ENCODE data around the gene CDC42.

The CDC42 gene

DNA sequence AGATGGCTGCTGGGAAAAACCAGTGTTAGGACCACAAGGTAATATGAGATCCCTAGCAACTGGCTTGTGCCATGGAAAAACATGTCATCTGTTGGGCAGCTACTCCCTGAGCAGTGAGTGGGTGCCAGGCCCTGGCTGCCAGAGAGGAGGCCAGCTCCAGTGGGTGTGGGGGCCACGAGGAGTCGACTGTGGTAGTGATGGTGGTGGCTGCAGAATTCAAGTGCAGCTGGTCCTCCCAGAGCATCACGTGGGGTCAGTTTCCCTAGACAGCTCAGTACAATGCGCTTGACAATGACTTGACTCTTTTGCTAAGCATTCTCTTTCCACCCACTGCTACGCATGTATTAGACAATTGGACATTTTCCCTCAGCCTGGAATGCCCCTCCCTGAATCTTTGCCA, 14.5 kb upstream of the CDC42 start:
- DNase-seq (ENCODE audit: low spot score), result no peak

DNA sequence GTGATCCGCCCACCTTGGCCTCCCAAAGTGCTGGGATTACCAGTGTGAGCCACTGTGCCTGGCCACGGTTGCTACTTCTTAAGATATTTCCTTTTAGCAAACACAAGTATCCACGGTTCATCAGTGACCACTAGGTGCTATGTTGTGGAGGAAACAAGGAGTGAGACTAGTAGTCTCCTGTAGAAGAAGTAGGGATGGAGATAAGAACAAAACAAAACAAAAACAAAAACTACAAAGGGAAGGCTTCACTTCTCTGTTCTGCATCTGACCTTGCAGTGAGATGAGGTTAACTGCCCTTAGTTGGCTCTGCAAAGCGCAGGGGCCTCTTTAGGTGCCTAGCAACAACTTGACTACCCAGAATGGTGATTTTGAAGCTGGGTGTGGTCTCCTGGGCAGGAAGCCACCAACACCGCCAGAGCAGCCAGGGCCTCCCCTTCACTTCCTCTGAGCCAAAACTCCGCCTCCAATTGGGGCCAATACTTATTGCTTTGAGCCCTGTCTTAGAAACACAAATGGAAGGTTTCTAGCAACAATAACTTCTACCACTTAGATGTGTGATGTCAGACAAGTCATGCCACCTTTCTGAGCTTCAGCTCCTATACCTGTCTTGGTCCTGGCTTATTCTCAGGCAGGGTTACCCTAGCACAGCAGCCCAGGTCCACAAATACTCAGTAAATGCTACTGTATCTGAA, 12.8 kb upstream of the CDC42 start:
- DNase-seq (ENCODE audit: low spot score), result peak; percentile 95

DNA sequence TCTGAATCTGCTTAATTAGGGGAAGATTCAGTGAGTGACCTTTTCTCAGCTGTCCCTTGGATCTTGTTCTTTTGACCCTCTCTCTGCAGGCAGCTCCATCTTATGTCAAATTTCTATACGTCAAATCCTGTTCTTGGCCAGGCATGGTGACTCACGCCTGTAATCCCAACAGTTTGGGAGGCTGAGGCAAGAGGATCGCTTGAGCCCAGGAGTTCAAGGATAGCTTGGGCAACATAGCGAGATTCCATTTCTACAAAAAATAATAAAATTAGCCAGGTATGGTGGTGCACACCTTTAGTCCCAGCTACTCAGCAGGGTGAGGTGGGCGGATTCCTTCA, 12.3 kb upstream of the CDC42 start:
- DNase-seq (ENCODE audit: low spot score), result no peak

DNA sequence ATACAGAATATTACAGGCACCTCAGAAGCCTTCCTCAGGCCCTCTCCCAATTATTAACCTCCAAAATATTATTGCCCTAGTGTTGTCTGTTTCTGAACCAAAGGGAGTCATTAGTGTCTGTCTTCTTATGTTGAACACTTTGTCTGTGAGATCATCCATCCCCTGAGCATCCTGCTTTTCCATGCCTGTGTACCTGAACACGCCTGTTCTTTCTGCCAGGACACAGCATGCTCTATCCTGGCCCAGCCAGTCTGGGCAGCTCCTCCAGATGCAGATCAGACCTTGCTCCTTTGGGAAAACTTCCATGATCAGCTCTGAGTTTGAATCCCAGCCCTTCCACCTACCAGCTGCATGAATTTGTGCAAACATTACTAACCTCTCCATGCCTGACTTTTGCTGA, 11.0 kb upstream of the CDC42 start:
- DNase-seq (ENCODE audit: low spot score), result no peak

DNA sequence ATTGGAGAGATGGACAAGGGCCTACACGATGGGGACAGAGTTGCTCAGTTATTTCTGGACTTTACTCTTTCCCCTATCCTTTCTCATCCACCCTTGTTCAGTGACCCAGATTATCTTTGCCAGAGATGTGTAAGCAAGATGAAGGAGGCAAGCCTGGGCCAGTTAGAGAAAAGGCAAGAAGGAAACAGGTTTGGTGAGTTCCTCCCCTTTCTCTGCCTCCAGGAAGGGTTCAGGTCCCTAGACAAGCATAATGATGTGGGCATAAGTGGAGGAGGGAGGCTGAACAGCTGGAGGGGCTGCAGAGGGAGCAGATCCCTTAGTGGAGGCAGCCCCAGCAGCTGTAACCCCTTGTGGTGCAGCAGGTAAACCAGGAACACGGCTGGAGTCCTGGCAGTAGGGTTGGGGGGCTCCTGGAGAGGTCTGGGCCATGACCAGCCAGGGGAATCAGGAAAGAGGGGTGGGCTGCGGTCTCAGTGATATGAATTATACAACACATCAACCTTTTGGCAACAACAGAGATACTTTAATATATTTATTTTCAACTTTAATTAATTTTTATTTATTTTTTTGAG, 9.2 kb upstream of the CDC42 start:
- no peak for DNase-seq (ENCODE audit: low spot score)

DNA sequence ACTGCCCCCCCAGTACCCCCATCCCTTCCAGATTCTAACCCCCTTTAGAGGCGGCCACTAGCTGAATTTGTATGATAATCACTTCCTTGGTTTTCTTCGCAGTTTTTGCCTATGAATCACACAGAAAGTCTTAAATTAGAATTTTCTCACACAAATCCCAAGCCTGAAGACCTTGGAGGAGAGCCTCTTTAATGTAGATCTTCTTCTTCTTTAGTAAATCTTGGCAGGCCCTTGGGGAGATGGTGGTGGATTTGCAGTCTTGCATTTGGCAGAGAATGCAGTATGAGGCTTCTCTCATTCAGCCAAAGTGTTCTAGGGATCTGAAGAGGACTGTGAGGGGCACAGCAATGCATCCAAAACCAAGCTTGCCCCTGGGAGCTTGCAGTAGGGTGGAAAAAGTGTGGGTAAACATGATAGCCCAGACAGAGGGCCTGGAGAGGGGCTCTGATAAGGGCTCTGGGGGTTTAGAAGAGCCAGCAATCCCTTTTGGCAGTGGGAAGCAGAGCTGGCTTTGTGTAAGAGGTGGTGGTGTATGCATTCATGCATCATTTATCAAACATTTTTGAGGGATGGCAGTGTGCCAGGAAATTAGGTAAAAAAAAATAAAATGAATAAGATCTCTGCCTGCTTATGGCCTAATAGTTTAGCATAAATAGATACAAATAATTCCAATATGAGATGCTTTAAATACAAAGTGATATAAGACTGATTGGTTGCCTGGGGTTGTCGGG, 7.7 kb upstream of the CDC42 start:
- no peak for DNase-seq (ENCODE audit: low spot score)

DNA sequence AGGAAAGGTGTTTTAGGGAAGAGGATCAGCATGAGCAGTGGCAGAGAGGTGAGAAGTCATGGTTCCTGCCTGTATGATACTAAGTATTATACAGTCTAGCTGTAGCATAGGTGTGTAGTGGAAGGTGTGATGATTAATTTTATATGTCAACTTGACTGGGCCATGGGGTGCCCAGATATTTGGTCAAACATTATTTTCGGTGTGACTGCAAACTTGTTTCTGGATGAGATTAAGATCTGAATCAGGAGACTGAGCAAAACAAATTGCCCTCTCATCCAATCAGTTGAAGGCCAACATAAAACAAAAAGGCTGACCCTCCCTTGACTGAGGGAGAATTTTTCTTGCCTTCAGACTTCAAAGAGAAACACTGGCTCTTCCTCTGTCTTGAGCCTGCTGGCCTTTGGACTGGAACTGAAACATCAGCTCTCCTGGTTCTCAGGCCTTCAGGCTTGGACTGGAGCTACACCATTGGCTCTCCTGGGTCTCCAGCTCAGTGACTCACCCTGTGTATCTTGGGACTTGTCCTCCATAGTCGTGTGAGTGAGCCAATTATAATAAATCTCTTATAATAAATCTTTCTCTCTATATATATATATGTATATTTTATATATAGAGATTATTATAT, 6.8 kb upstream of the CDC42 start:
- no peak for DNase-seq (ENCODE audit: low spot score)

DNA sequence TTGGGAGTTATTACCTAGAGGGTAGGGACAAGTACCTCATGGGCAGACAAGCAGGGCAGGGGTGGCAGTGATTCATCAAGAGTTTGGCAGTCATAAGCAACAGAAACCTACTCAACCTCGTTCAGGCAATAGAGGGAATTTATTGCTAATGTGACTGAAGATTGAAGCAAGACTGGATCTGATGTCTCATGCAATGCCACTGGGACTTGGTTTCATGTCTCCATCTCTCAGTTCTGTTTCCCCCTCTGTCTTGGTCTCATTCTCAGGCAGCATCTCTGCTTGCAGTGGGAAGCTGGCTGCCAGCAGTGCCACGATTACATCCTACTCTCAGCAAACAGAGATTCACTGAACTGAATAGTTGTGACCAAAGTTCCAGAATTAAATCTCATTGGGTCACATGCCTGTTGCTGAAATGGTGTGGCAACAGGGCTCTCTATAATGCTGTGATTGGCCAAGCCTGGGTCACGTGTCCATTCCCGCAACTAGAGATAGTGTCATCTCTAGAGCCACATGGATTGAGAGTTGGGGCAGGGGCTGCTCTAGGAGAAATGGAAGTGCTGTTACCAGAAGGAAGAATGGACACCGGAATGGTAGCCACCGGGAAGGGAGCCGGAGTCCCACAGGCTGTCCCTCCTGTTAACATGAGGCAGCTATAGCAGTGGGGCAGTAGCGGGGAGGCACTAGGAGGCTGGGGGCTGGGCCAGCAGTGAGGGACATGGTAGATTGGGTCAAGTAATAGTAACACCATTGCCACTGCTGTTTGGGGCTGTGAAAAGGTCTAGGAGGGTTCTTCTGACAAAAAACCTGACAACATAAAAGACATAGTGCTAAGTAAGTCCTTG, 3.9 kb upstream of the CDC42 start:
- no peak for DNase-seq (ENCODE audit: low spot score)

DNA sequence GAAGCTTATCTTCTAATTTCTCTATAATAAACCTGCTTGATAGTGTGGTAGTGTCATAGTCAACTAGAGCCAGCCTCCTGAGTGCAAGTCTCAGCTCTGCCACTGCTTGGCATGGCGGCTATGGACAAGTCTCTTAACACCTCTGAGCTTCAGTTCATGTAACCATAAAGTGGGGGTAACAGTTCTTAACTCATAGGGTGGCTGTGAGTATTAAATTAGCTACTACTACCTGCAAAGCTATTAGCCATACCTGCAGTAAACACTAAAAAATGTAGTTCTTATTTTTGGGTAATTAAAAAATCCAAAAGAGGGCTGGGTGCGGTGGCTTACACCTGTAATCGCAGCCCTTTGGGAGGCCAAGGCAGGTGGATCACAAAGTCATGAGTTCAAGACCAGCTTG, 2.2 kb upstream of the CDC42 start:
- DNase-seq (ENCODE audit: low spot score), result no peak

DNA sequence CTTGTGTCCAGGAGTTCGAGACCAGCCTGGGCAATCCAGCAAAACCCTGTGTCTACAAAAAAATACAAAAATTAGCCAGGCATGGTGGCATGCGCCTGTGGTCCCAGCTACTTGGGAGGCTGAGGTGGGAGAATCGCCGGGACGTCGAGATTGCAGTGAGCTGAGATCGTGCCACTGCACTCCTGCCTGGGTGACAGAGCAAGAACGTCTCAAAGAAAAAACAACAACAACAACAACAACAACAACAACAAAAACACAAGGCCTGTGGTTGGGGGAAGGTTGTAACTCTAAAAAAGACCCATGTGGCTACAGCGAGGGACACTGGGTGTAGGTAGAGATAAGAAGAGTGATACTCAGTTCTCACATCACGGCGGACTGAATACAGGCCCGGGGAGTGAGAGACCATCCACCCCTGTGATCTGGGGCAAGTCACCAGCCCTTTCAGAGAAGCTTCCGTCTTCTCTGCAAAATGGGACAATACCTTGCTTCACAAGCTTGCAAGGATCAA, 848 bp upstream of the CDC42 start:
- no peak for DNase-seq (ENCODE audit: low spot score)

DNA sequence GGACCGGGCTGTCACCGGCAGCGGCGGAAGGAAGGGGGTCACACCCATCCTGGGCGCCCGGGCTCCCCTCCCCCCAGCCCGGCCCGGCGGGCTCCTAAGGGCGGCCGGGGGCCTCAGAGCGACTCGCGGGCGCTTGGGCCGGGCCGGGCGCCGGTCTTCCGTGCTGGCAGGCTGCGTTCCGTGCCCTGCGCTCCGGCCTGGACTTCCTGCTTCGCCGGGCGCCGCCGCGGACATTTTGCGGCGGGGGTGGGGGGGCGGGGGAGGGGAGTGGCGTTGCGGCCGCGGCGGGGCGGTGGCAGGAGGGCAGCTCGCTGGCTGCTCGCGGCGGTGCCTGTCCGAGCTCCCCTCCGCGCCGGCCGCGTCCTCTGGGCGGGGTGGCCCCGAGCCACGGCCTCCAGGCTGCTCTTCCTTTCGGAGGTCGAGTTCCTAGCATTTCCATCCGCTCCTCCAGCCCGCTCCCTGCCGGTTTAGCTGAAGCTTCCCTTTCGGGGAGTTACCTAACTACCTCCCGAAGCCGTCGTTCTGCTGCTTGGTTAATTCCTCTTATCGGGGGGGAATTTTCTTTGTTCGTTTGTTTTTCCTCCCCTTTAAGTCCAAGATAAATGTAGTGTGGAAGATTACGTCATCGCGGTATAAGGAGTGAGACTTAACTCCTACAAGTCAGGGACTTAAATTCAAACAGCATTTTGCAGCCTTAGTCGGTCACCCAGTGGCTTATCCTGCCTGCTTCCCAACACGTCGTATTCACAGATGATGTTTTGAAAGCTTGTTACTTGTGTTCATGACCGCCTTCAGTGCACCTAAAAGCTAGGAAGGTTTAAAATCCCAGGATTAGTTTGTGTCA, 730 bp downstream of the CDC42 start:
- DNase-seq (ENCODE audit: low spot score), result peak; percentile 35

DNA sequence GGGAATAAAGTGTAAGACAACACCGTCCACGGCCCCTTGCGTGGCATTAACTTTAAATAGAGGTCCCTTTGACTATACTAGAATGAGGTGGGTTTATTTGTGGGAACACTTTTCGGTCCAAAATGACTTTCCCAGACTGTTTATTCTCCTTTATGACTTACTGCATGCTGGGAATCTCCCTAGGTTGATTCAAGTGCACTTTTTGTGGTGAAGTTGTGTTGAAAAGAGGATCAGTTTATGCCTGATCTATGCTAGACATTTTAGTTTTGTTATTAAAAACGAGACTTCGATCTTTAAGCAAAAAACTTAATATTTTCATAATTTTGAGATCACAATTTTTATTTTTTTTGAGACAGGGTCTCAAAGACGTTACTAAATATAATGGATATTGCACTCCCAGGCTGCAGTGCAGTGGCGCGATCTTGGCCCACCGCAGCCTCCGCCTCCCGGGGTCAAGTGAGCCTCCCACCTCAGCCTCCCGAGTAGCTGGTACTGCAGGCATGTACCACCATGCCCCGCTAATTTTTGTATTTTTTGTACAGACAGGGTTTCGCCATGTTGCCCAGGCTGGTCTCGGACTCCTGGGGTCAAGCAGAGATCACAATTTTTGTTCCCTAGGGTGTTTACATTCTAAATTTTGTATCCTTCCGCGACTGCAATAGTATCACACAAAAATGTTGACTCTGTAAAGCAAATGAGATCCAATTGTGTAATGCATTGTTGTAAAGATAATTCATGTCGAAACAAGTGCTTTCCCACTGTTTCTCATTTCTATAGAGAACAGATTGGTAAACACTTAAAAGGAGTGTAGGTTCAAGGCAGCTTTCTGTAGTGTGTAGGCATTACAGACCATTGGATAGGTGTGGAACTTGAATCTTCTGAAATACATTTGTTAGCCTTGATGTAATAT, 1.6 kb downstream of the CDC42 start:
- DNase-seq (ENCODE audit: low spot score), result no peak

DNA sequence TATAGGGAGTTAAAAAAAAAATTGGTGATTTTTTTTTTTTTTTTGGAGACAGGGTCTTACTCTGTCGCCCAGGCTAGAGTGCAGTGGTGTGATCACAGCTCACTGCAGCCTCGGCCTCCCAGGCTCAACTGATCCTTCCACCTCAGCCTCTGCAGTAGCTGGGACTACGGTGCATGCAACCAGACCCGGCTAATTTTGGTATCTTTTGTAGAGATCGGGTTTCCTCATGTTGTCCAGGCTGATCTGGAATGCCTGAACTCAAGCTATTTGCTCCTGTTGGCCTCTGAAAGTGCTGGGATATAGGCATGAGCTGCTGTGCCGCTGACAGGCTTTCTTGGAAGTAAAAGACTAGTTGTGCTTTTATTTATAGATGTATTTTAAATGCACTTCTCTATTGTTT, 3.0 kb downstream of the CDC42 start:
- DNase-seq (ENCODE audit: low spot score), result no peak

DNA sequence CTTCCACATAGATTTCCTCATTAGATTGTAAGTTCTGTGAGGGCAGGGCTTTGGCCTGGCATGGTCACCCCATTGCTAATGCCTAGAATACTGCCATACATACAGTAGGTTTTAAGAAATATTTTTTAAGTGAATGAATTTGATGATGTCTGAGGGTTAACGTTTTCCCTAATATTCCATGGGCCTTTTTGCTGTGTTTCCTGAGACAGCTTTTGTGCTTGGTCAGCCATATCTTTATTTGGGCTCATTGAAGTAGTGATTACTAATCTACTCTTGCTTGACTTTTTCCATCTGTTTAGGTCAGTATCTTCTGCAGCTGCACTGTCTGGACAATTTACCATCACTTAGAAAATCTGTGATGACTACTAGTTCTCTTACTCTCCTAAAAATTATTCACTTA, 3.5 kb downstream of the CDC42 start:
- DNase-seq (ENCODE audit: low spot score), result no peak

DNA sequence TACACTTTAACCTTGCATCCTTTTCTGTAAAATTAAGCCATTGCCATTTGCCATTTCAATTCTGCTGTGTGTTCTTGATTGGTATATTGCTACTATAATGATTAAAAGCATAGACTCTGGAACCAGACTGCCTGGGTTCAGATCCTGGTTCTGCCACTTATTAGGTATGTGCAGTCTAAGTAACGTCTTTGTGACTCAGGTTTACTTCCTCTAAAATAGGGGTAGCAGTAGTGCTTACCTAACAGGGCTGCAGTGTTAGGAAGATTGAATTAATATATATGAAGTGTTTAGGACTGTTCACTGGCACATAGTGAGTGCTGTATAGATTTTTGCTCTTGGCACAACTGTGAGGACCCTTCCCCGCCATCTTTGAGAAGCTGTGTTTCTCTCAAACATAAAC, 4.4 kb downstream of the CDC42 start:
- no peak for DNase-seq (ENCODE audit: low spot score)

DNA sequence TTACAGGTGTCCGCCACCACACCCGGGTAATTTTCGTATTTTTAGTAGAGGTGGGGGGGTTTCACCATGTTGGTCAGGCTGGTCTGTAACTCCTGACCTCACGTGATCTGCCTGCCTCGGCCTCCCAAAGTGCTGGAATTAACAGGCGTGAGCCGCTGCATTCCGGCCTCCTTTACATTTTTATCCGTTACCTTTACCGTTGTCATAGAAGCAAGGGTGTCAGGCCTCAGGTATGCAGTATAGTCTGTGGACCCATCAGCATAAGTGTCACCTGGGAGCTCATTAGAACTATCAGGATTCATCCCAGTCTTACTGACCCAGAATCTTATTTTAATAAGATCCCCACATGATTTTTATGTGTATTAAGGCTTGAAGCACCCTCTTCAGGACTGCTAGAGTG, 5.4 kb downstream of the CDC42 start:
- DNase-seq (ENCODE audit: low spot score), result no peak

DNA sequence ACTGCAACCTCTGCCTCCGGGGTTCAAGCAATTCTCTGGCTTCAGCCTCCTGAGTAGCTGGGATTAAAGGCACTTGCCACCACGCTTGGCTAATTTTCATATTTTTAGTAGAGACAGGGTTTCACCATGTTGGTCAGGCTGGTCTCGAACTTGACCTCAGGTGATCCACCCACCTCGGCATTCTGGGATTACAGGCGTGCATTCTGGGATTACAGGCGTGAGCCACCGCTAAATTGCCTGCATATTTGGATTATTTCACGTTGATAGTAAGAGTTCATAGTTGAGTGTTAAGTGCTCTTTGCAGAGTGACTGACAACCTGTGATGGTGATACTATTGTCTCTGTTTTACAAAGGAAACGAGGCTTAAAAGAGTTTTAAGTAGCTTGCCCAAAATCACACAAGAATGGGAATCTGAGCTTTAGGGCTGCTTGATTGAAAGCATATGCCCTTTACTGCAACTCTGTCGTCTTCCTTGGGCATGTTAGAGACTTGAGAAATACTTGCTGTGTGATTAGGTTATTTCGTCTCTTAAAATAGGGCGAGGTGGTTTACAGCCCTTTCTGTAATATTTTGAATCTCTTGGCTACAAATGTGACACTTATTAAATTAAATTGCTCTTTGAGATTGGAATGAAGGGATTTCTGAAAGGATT, 12.4 kb downstream of the CDC42 start:
- DNase-seq (ENCODE audit: low spot score), result no peak

DNA sequence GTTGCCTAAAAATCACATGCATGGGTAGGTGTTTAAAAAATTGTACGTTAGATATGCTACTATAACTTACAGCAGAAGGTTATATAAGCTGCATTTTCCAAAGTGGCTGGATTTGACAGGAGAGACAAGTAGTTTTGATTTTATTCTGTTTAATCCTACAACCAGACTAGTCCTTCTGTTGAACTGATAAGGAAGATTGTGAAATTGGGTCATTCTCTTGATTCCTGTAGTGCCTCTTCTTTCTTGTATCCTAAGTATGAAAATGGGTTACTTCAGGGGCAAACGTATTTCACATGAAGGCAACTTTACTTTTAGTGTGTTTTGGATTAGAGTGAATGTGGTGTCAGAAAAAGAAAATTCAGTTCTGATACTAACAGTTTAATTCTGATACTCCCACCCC, 19.0 kb downstream of the CDC42 start:
- no peak for DNase-seq (ENCODE audit: low spot score)

DNA sequence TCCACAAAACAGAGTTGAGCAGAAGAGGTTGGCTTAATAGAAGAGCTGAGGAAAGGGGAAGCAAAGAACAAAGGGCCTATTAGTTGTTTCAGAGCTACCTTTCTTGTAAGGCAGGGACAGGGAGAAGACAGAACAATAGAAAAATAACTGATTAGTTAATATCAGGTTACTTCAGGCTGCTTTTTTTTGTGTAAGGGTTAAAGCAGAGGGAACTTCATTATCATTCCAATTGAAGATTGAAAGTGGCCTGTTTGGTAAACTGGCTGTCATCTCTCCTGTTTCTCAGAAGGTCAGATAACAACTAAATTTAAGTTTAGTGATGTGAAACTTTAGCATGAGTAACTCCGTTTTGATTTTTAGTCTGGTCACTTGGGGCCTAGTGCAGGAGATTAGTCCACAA, 22.3 kb downstream of the CDC42 start:
- DNase-seq (ENCODE audit: low spot score), result no peak

DNA sequence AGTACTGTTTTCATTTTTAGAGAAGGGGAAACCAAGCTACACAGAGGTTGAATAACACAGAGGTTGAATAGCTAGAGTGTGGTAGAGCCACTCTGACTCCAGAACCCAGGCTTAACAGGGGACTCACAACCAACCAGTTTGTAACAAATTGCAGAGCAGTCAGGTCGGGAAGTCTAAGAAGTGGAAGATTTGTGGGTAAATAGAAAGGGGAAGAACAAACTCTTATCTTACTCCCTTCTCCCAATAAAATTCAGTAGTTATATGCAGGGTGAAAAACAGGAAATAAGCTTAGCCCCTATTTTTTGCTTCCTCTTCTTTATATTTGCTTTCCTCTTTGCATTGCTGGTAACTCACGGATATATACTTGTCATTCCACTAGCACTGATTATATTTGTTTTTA, 23.2 kb downstream of the CDC42 start:
- DNase-seq (ENCODE audit: low spot score), result no peak
